ENCODE data around the gene DLX2. TPM values are rescaled to one million over a fixed set of nuclear protein-coding genes. Genes with fewer than 3 reads are reported as not detected.
"Not testable (repeated sequence)": the region's sequence is repeated elsewhere in the genome, so short reads cannot be mapped to it uniquely, and the experiment has no call there.

Gene DLX2
- polyA plus RNA-seq, 2 of the 4 experiments (the other 2 are of a cell fraction), result 0.04 to 0.19 TPM

GRCh38 chr2:172070936-172071335, 31.8 kb downstream of the DLX2 start:
- Histone ChIP-seq H3K4me3 (no peak overlapping the region), H3K4me2 (no peak overlapping the region), H3K4me1 (no peaks in the 10 kb centered on the region), H3K27ac (no peak overlapping the region), H3K9me3 (no peaks in the 10 kb centered on the region)
- 79% methylated on average over 1 of the region's 1 CpG for WGBS (ENCODE audit: missing lambda C conversion rate)
- ChIA-PET CTCF (no interaction called here), POLR2A (no interaction called here)
- ATAC-seq (no peak), FAIRE-seq (no peak), DNase-seq (ENCODE audit: low read depth in 1 of 2, low spot score in 1 of 2) (no peak)
- no peak for TF ChIP-seq MAZ (IDR thresholded peaks at IDR 0.05; ENCODE audit: borderline replicate concordance, low read depth, low read length)
- no peak for TF ChIP-seq CHD2 (IDR thresholded peaks at IDR 0.05; ENCODE audit: low read length, partially characterized antibody)
- TF ChIP-seq ELK1 (IDR thresholded peaks at IDR 0.05; ENCODE audit: low read depth, low read length), result no peak
- no peak for TF ChIP-seq HOXB13 (CRISPR knock-in tag; IDR thresholded peaks at IDR 0.05; ENCODE audit: low read depth)
- TF ChIP-seq HMGXB4 (CRISPR knock-in tag; IDR thresholded peaks at IDR 0.05; ENCODE audit: borderline replicate concordance), result no peak
- TF ChIP-seq RFX5 (IDR thresholded peaks at IDR 0.05), result no peak
- no peak for TF ChIP-seq RAD21 (conservative IDR thresholded peaks at IDR 0.05 in 1 of 2, IDR thresholded peaks at IDR 0.05 in 1 of 2)
- TF ChIP-seq RARB (CRISPR knock-in tag; IDR thresholded peaks at IDR 0.05), result no peak
- TF ChIP-seq HES2 (IDR thresholded peaks at IDR 0.05), result no peak
- no peak for TF ChIP-seq CEBPB (IDR thresholded peaks at IDR 0.05)
- no peak for TF ChIP-seq EHMT2 (IDR thresholded peaks at IDR 0.05; ENCODE audit: low read depth)
- no peak for TF ChIP-seq RCOR1 (IDR thresholded peaks at IDR 0.05; ENCODE audit: low read depth, low read length)
- TF ChIP-seq CHD4 (IDR thresholded peaks at IDR 0.05; ENCODE audit: borderline replicate concordance), result no peak
- no peak for TF ChIP-seq NR3C1 (IDR thresholded peaks at IDR 0.05)
- TF ChIP-seq CTCF (IDR thresholded peaks at IDR 0.05), result no peak
- no peak for TF ChIP-seq HOXB5 (CRISPR knock-in tag; IDR thresholded peaks at IDR 0.05)
- TF ChIP-seq ESRRA (IDR thresholded peaks at IDR 0.05; ENCODE audit: borderline replicate concordance, low read length), result no peak
- no peak for TF ChIP-seq ZFP36 (IDR thresholded peaks at IDR 0.05; ENCODE audit: borderline replicate concordance, partially characterized antibody)

- H3K27ac ChIP-seq; H3K4me1 ChIP-seq; ATAC-seq; H3K9me3 ChIP-seq; FAIRE-seq; H3K4me2 ChIP-seq; H3K4me3 ChIP-seq; DNase-seq (ENCODE audit: low read depth in 1 of 2, low spot score in 1 of 2); CTCF ChIA-PET; POLR2A ChIA-PET: not testable (repeated sequence)
- 86% methylated on average over 4 of the region's 4 CpGs for WGBS (ENCODE audit: missing lambda C conversion rate)
These were observed 34.8 kb downstream of the DLX2 start for GRCh38 chr2:172067905-172068304.

- CTCF ChIA-PET, result no interaction called here
- no peak for FAIRE-seq
- TF ChIP-seq EHMT2 (IDR thresholded peaks at IDR 0.05; ENCODE audit: low read depth) (no peak), FOXS1 (CRISPR knock-in tag; IDR thresholded peaks at IDR 0.05) (no peak), REST (IDR thresholded peaks at IDR 0.05) (no peak), ESRRA (IDR thresholded peaks at IDR 0.05; ENCODE audit: borderline replicate concordance, low read length) (no peak), ZSCAN20 (CRISPR knock-in tag; IDR thresholded peaks at IDR 0.05) (no peak), CBX8 (IDR thresholded peaks at IDR 0.05) (no peak), USF2 (IDR thresholded peaks at IDR 0.05) (no peak), MYC (IDR thresholded peaks at IDR 0.05; ENCODE audit: borderline replicate concordance, low read length) (no peak), JUNB (IDR thresholded peaks at IDR 0.05) (no peak), CEBPB (IDR thresholded peaks at IDR 0.05) (no peak), RFX5 (IDR thresholded peaks at IDR 0.05) (no peak)
These were observed 36.3 kb downstream of the DLX2 start for GRCh38 chr2:172066394-172066886.

More at GRCh38 chr2:172066394-172066886, 36.3 kb downstream of the DLX2 start:
- ATAC-seq (no peak), DNase-seq (ENCODE audit: low read depth in 1 of 2, low spot score in 1 of 2) (no peak)
- no peaks in the 10 kb centered on the region for H3K9me3 ChIP-seq
- WGBS (ENCODE audit: missing lambda C conversion rate), result 86% methylated on average over 4 of the region's 4 CpGs
- no peak overlapping the region for H3K4me3 ChIP-seq
- H3K4me1 ChIP-seq, result no peaks in the 10 kb centered on the region
- no peak overlapping the region for H3K27ac ChIP-seq
- POLR2A ChIA-PET, result no interaction called here
- no peak overlapping the region for H3K4me2 ChIP-seq

All from A549 (cell line).